NAMALWA (cell line): Measurements from ENCODE around the gene MAP3K10.
A peak's percentile ranks its signal among the peaks of the same experiment; 100 is the strongest.
"Not testable (repeated sequence)": the region's sequence is repeated elsewhere in the genome, so short reads cannot be mapped to it uniquely, and the experiment has no call there.

ENCODE experiments used
- DNase-seq: peaks from one replicate; pipeline ENCODE4 v3.0.0-alpha.2; 2015; ENCODE audit warnings: low spot score

The MAP3K10 gene

GRCh38 chr19:40217027-40217810 lies 26.0 kb downstream of the MAP3K10 start:
- no peak for DNase-seq

DNA sequence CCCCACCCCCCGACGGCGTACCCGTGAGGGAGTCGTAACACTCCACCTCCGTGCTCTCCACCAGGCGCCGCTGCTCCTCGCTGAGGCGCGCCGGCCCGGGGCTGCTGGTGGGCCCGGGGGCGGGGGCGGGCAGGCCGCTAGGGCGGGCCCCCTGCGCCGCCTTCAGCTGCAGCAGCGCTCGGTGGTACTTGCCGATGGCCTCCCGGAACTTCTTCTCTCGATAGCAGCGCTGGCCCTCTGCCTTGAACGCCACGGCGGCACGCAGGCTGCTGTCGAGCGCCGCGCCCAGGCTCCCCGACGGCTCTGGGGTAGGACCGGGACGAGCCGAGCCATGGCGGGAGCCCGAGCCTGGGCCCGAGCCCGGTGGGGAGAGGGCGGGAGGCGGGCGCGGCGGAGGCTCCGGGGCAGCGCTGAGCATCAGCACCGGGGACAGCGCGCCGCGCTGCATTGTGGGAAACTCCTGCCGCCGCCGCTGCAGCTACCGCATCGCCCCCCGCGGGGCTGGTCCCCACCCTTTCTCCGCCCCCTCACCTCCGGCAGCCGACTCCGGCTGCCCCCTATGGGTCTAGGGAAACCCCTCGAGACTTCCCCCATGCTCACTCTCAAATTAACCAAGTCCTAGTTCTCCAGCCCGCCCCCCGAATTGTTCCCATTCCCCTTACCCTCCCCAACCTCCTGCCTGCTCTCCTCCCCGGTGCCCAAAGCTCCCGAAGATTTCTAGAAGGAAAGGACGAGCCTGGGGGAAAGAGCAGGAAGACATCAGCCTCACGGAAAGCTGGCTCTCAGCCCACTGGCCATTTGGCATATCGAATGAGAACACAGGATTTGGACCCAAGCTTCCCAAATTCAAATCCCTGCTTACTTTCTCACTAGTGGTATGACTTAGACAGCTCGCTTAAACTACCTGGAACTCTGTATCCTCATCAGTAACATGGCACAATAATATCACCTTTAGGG lies 27.0 kb downstream of the MAP3K10 start, which contains the start of gene TTC9B:
TTC9B (minus strand) TSS at position 451 of the 957 bp plus-strand sequence; CDS start at position 448, 3 bp downstream.
- no peak for DNase-seq

DNA sequence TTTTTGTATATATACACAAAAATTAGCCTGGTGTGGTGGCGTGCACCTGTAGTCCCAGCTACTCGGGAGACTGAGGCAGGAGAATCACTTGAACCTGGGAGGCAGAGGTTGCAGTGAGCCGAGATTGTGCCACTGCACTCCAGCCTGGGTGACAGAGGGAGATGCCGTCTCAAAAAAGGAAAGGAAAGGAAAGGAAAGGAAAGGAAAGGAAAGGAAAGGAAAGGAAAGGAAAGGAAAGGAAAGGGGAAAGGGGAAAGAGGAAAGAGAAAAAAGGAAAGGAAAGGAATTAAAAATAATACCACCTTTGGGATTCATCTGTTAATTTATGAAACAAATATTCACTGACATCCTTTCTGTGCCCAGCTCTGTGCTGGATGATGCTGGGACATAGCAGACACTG lies 27.8 kb downstream of the MAP3K10 start:
- not testable (repeated sequence) for DNase-seq

GRCh38 chr19:40219721-40220276 lies 28.6 kb downstream of the MAP3K10 start:
- peak; percentile 28 for DNase-seq

DNA sequence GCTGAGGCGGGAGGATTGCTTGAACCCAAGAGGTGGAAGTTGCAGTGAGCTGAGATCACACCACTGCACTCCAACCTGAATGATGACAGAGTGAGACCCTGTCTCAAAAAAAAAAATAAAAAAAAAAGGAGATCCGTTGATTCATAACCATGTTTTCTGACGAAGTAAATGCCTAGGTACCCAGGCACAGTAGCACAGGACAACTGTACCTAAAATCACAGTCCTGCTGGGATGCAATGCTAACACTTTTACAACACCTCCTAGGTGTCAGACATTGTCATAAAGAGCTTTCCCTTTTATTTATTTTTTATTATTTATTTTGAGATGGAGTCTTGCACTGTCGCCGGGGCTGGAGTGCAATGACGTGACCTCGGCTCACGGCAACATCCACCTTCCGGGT lies 29.4 kb downstream of the MAP3K10 start:
- DNase-seq, result no peak

DNA sequence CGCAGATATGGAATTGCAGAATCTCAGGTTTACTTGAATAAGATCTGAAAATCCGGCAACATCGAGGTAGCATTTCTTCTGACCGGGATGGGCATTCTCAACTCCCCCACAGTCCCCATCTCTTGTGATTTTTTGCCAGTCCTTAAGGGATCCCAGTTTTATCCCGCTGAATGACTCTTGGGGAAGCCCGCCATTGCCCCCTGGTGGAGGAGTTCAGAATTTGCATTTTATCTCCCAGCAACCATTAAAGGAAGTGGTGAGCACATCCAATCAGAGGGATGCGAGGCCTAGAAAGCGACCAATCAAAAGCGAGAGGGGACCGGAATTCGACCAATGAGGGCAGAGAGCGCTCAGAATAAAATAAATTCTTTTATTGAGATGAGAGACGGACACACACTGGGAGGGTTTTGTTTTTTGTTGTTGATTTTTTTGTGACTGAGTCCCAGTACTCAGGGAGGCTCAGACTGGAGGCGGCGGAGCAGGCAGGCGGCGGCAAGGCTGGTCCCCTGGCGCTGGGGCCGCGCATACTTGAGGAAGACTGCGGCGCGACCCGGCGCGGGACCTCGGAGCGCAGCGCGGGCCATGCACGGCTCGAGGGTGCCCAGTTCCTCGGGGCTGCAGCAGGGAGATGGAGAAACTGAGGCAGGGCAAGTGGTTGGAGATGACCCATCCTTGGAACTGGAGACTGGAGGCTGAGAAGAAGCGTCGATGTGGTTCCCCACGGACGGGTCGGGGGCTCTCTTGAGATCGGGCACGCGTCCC lies 30.8 kb downstream of the MAP3K10 start:
- DNase-seq, result peak; percentile 92

GRCh38 chr19:40223135-40223822 lies 32.1 kb downstream of the MAP3K10 start:
- no peak for DNase-seq

GRCh38 chr19:40224342-40225150 lies 33.3 kb downstream of the MAP3K10 start:
- no peak for DNase-seq

DNA sequence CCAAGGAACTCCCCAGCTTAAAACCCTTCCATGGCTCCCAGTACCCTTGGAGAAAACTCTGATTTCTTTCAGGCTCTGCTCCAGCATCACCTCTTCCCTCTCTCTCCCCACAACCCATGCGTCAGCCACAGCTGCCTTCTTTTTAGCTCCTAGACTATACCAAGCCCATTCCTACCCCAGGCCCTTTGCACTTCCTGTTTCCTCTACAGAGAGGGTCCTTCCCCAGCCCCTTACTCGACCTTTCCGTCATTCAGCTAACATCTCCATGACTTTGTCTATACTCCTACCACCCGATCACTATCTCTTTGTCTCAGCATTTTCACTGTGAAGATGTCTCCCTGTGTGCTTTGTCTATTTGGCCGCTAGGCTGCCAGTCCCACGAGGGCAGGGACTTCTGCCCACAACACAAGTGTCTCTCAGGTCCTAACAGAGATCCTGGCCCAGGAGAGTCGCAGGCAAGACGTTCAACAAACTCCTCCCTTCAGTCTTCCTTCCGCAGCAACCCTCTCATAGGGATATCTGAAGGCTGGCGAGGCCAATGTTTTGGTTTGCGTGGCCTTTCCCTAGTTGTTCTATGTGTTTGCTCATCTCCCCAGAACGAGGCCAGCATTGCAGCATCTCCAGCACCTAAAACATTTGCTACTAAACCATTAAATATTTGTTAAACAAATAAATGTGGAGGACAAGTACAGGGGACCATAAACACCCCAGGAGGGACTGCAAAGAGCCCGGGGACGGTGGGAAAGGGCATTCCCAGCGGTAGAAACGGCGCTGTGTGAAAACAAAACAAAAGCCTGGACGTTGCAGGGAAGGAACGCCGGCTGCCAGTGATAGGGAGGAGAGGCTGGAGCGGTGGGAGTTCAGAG lies 34.4 kb downstream of the MAP3K10 start:
- DNase-seq, result no peak

DNA sequence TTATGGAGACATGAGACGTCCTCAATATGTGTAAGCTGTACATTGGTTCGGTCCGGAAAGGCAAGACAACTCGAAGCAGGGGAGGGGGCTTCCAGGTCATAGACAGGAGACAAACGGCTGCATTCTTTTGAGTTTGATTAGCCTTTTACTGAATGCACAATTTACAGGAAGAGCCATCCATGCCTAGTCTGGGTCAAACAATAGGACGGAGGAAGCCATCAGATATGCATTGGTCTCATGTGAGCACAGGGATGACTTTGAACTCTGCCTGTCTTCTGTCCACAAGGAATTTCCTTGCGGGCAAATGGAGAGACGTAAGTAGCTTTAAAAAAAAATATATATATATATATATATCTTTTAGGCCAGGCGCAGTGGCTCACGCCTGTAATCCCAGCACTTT lies 37.1 kb downstream of the MAP3K10 start:
- no peak for DNase-seq

GRCh38 chr19:40228863-40229262 lies 37.6 kb downstream of the MAP3K10 start:
- no peak for DNase-seq

GRCh38 chr19:40229484-40229883 lies 38.3 kb downstream of the MAP3K10 start:
- no peak for DNase-seq

- no peak for DNase-seq
These were observed 38.7 kb downstream of the MAP3K10 start for GRCh38 chr19:40229926-40230417.

DNA sequence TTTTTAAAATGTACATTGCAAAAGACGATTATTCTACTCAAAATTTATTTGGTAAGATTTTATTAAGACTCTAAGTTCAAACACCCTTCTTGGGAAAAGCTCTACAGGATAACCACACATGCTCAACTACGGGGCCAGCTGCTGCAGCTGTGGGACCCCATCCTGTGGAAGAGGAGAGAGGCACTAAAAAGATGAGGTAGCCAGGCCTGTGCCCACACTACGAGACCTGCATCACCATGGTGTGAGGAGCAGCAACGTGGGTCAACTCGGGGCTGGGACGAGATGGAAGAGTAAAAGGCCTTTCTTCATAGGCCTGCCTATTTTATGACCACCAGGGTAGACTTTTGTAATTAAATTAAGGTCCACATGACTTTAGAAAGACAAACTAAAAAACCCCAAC lies 39.8 kb downstream of the MAP3K10 start:
- no peak for DNase-seq

DNA sequence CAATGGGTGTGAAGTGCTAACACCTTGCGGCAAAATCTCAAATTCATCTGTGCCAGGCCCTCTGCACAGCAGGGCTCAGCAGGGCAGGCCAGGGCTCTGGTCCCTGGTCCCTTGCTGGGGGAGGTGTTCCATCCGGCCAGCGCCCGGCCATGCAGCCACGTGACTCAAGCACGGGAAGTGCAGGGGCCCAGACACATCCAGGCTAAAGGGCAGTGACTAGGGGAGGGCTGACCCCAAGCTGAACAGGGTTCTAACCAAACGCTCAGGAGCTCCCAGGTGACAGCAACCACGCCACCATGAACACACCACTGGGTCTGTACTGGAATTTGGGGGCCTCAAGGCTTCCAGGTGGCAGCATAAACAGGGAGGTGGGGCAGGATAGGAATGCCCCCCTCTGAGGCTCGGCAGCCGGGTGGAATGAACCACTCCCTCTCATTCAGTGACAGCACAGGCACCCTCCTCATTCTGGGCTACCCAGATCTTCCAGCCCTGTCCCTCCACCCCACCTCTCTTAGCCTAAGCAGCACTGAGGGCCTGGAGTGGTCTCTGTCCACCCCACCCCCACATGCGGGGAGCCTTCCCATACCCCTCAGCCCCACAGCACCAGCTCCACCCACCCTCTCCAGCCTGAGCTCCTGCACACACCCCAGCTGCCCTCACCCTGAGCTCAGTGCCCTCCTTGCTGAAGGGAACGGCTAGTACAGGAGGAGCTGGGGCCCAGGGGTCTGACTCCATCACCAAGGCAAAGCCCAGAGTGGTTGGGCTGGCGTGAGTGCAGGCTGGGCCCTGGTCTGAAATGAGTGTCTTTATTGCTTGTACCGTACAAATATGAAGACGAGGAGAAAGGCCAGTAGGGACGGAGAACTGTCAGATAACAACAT lies 40.6 kb downstream of the MAP3K10 start:
- no peak for DNase-seq

GRCh38 chr19:40232479-40232878 lies 41.3 kb downstream of the MAP3K10 start:
- DNase-seq, result no peak

GRCh38 chr19:40232949-40233810 lies 42.0 kb downstream of the MAP3K10 start:
- DNase-seq, result no peak
